ENCODE measurements around the gene ARHGEF1.

ARHGEF1 gene

GRCh38 chr19:41951686-41952172 is 68.7 kb downstream of the ARHGEF1 start (continued):
- peak; percentile 81 for TF ChIP-seq ZNF654 (tag by site-specific recombination; IDR thresholded peaks at IDR 0.05; ENCODE audit: low read depth)
- TF ChIP-seq SP3 (tag by site-specific recombination; IDR thresholded peaks at IDR 0.05), result peak; percentile 69
- TF ChIP-seq ATF2 (tag by site-specific recombination; IDR thresholded peaks at IDR 0.05; ENCODE audit: low read depth), result no peak
- TF ChIP-seq ZNF341 (tag by site-specific recombination; IDR thresholded peaks at IDR 0.05; ENCODE audit: low read depth), result no peak
- TF ChIP-seq MYNN (tag by site-specific recombination; IDR thresholded peaks at IDR 0.05; ENCODE audit: borderline replicate concordance), result no peak
- no peak for TF ChIP-seq ZNF776 (tag by site-specific recombination; IDR thresholded peaks at IDR 0.05; ENCODE audit: borderline replicate concordance)
- TF ChIP-seq SP7 (tag by site-specific recombination; IDR thresholded peaks at IDR 0.05), result peak; percentile 64; the same call in 1 of the 2 replicates
- TF ChIP-seq ZNF133 (tag by site-specific recombination; IDR thresholded peaks at IDR 0.05), result no peak
- no peak for TF ChIP-seq ZNF549 (tag by site-specific recombination; IDR thresholded peaks at IDR 0.05)
- TF ChIP-seq ZNF391 (tag by site-specific recombination; IDR thresholded peaks at IDR 0.05; ENCODE audit: borderline replicate concordance, low read depth), result peak; percentile 48; the same call in 1 of the 2 replicates
- no peak; the same call in 1 of the 2 replicates for TF ChIP-seq ZNF280D (tag by site-specific recombination; IDR thresholded peaks at IDR 0.05)
- no peak for TF ChIP-seq ZNF777 (tag by site-specific recombination; IDR thresholded peaks at IDR 0.05; ENCODE audit: borderline replicate concordance)
- peak; percentile 73; the same call in 1 of the 2 replicates for TF ChIP-seq KLF8 (tag by site-specific recombination; IDR thresholded peaks at IDR 0.05)
- TF ChIP-seq BCL6B (tag by site-specific recombination; IDR thresholded peaks at IDR 0.05), result no peak
- TF ChIP-seq ZNF121 (tag by site-specific recombination; IDR thresholded peaks at IDR 0.05), result no peak
- TF ChIP-seq ZNF529 (tag by site-specific recombination; IDR thresholded peaks at IDR 0.05; ENCODE audit: insufficient replicate concordance), result no peak
- no peak for TF ChIP-seq ZNF362 (tag by site-specific recombination; IDR thresholded peaks at IDR 0.05)

- H3K27ac ChIP-seq (ENCODE audit: extremely low read depth, low read depth, low read length), result no peak overlapping the region
- peaks cover 6% of the 10 kb centered on the region for H3K4me1 ChIP-seq (ENCODE audit: control insufficient read depth, insufficient read depth, low read length)
- no peak overlapping the region for H3K4me3 ChIP-seq (ENCODE audit: low read depth, low read length)
- no peaks in the 10 kb centered on the region for H3K9me3 ChIP-seq (ENCODE audit: control insufficient read depth, insufficient read depth, low read depth, low read length)
- peaks cover 18 to 20% of the 10 kb centered on the region in 2 experiments; a peak in 2 of 3 replicates for H3K36me3 ChIP-seq (ENCODE audit: control insufficient read depth in 2 of 2, insufficient read depth in 1 of 2, low read length in 2 of 2)
- CTCF ChIA-PET, result interaction anchor here (0.6 to 6.1 kb wide), 2 partner anchors 71 to 83 kb away, joined by 3 to 61 read pairs; no protein-coding TSS in a partner anchor
- POLR2A ChIA-PET, result interaction anchor here (4.3 kb wide), 1 partner anchor 95 kb away, joined by 38 read pairs; the partner anchor contains the start of gene RPS19
- TF ChIP-seq WT1 (tag by site-specific recombination; IDR thresholded peaks at IDR 0.05), result no peak
- no peak for TF ChIP-seq ZNF558 (tag by site-specific recombination; IDR thresholded peaks at IDR 0.05)
- no peak for TF ChIP-seq ZBTB26 (tag by site-specific recombination; optimal IDR thresholded peaks at IDR 0.05)
- peak; percentile 59 for TF ChIP-seq KLF9 (tag by site-specific recombination; IDR thresholded peaks at IDR 0.05; ENCODE audit: low read depth)
- peak; percentile 69 for TF ChIP-seq EGR2 (tag by site-specific recombination; IDR thresholded peaks at IDR 0.05; ENCODE audit: low read depth)
- TF ChIP-seq YY1 (tag by site-specific recombination; IDR thresholded peaks at IDR 0.05), result no peak
- TF ChIP-seq ZNF785 (tag by site-specific recombination; IDR thresholded peaks at IDR 0.05), result no peak
- TF ChIP-seq MEIS1 (CRISPR knock-in tag; IDR thresholded peaks at IDR 0.05; ENCODE audit: borderline replicate concordance), result no peak
- no peak for TF ChIP-seq ATF2 (tag by site-specific recombination; IDR thresholded peaks at IDR 0.05; ENCODE audit: low read depth)
- TF ChIP-seq ZNF335 (tag by site-specific recombination; conservative IDR thresholded peaks at IDR 0.05), result no peak
- no peak for TF ChIP-seq ZNF701 (tag by site-specific recombination; IDR thresholded peaks at IDR 0.05)
- TF ChIP-seq ZNF514 (tag by site-specific recombination; IDR thresholded peaks at IDR 0.05), result no peak
These were observed 72.5 kb downstream of the ARHGEF1 start for GRCh38 chr19:41955521-41955920.
